H1 (cell line): ENCODE data around the gene ARHGAP23. TPM values are rescaled to one million over a fixed set of nuclear protein-coding genes. Genes with fewer than 3 reads are reported as not detected.
A peak's percentile ranks its signal among the peaks of the same experiment; 100 is the strongest.

Source experiments
- CEBPB ChIP-seq: IDR thresholded peaks from 2 replicates; pipeline ENCODE4 v1.6.1; 2012; ENCODE audit warnings: low read depth, low read length
- CTBP2 ChIP-seq: IDR thresholded peaks from 2 replicates; pipeline ENCODE4 v1.7.0; 2011; ENCODE audit warnings: borderline replicate concordance, mild to moderate bottlenecking, moderate library complexity, mixed read lengths, low read length; ENCODE audit not compliant: insufficient read depth, insufficient read length
- RXRA ChIP-seq: IDR thresholded peaks from 2 replicates; pipeline ENCODE4 v1.6.1; 2011; ENCODE audit warnings: low read depth, mild to moderate bottlenecking, low read length, moderate library complexity; ENCODE audit not compliant: insufficient read depth
- polyA plus RNA-seq, 7 experiments: library from polyadenylated mRNA; depleted of rRNA in 3 of 7; stranded (reverse) in 5 of 7; unstranded in 2 of 7; fragments of >200 nt in 5 of 7; fragments of 200-250 nt in 2 of 7; gene quantifications; 1 replicate in 5 of 7; 2 replicates in 1 of 7; 4 replicates in 1 of 7; pipeline versions ENCODE4 v1.2.1 to v1.2.3, GENCODE V29; 2011 to 2013; ENCODE audit warnings: missing spikeins in 2 of 7, mixed read lengths in 2 of 7
- total RNA-seq: library from RNA; stranded (reverse); fragmentation: NEBNext Ultra II Directional; extraction: Animal tissue kit (Norgen Biotek cat#: 25700); gene quantifications from 2 replicates; pipeline ENCODE4 v1.2.1, GENCODE V29; 2021

Gene ARHGAP23
- total and polyA plus RNA-seq, 2 of the 8 experiments (the other 6 are each of a cell fraction or from before 2014, with no cell fraction given): 16.3 to 107 TPM

GRCh38 chr17:38440614-38441397, 12.5 kb downstream of the ARHGAP23 start (continued):
- peak; percentile 27; the same call in 1 of the 2 replicates for TF ChIP-seq CEBPB
- TF ChIP-seq RXRA: no peak
- TF ChIP-seq CTBP2: no peak
